IPS-18c (cell line): ENCODE data around the gene FKBP2.
A peak's percentile ranks its signal among the peaks of the same experiment; 100 is the strongest.

ENCODE experiments used
- H3K4me3 ChIP-seq: 2 replicates; pipeline ENCODE4 v1.7.0; 2013; ENCODE audit warnings: low read depth, mild to moderate bottlenecking, low read length, moderate library complexity; ENCODE audit not compliant: insufficient read depth
- H3K9me3 ChIP-seq: one replicate; pipeline ENCODE4 v1.6.1; 2013; ENCODE audit warnings: mild to moderate bottlenecking, low read length, moderate library complexity; ENCODE audit not compliant: control insufficient read depth, insufficient read depth

Gene FKBP2

GRCh38 chr11:64284962-64285884 lies 44.3 kb downstream of the FKBP2 start, which contains the start of gene GPR137:
GPR137 (plus strand) TSS chr11:64285848; CDS start chr11:64286525, 677 bp downstream.
- H3K9me3 ChIP-seq: no peaks in the 10 kb centered on the region
- peak within 1 kb of the TSS; percentile 84 for H3K4me3 ChIP-seq

- no peaks in the 10 kb centered on the region for H3K9me3 ChIP-seq
- H3K4me3 ChIP-seq: peak overlapping the region; percentile 84
These were observed 45.2 kb downstream of the FKBP2 start for GRCh38 chr11:64285885-64286800.

GRCh38 chr11:64286801-64287159 lies 45.9 kb downstream of the FKBP2 start:
- H3K4me3 ChIP-seq: no peak overlapping the region

GRCh38 chr11:64287676-64288352 lies 46.9 kb downstream of the FKBP2 start:
- H3K9me3 ChIP-seq: no peaks in the 10 kb centered on the region
- no peak overlapping the region for H3K4me3 ChIP-seq

More at GRCh38 chr11:64286801-64287159, 45.9 kb downstream of the FKBP2 start:
- no peaks in the 10 kb centered on the region for H3K9me3 ChIP-seq

GRCh38 chr11:64288353-64288750 lies 47.5 kb downstream of the FKBP2 start:
- H3K9me3 ChIP-seq: no peaks in the 10 kb centered on the region
- H3K4me3 ChIP-seq: no peak overlapping the region

GRCh38 chr11:64289002-64289564 lies 48.2 kb downstream of the FKBP2 start:
- H3K9me3 ChIP-seq: no peaks in the 10 kb centered on the region

GRCh38 chr11:64290352-64291261 lies 49.7 kb downstream of the FKBP2 start:
- Histone ChIP-seq H3K4me3 (peak overlapping the region; percentile 46; the same call in 1 of the 2 replicates), H3K9me3 (no peaks in the 10 kb centered on the region)

More at GRCh38 chr11:64289002-64289564, 48.2 kb downstream of the FKBP2 start:
- no peak overlapping the region for H3K4me3 ChIP-seq

- H3K4me3 ChIP-seq: peak within 1 kb of the TSS; percentile 46
- no peaks in the 10 kb centered on the region for H3K9me3 ChIP-seq
These were observed 50.4 kb downstream of the FKBP2 start, which contains the start of gene KCNK4 for GRCh38 chr11:64291262-64291751. KCNK4 (plus strand) TSS chr11:64291302; CDS start chr11:64293019, 1,717 bp downstream.

- Histone ChIP-seq H3K9me3 (no peaks in the 10 kb centered on the region), H3K4me3 (peak overlapping the region; percentile 46)
These were observed 51.0 kb downstream of the FKBP2 start for GRCh38 chr11:64291752-64292459.

GRCh38 chr11:64292460-64293254 lies 51.8 kb downstream of the FKBP2 start:
- Histone ChIP-seq H3K9me3 (no peaks in the 10 kb centered on the region), H3K4me3 (peak overlapping the region; percentile 46)
